GM19099 (cell line): ENCODE data around the gene F2.

Experiments
- POLR2A ChIP-seq: IDR thresholded peaks from 3 replicates; pipeline ENCODE4 v1.6.1; 2011; ENCODE audit warnings: low read depth; ENCODE audit not compliant: insufficient read length; ENCODE audit errors: extremely low read depth

Gene F2

DNA sequence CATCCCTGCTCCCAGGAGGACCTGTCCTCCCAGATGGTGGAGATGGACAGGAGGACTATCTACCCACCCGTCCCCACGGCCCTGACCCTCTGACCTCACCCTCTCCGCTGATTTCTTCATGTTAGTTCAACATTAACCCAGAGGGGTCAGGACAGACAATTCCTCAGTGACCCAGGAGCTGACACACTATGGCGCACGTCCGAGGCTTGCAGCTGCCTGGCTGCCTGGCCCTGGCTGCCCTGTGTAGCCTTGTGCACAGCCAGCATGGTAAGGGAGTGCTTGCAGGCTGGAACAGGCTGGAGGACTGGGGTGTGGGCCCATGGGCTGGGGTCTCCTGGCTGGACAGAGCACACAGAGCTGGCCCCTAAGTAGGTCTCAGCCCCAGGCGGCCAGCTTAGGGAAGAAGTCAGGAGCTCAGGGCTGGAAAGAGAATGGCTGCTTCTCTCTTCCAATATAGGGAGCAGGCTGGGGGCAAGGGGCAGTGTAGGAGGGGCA is at the start of gene F2:
F2 (plus strand) TSS at position 166 of the 495 bp plus-strand sequence; CDS start at position 189, 23 bp downstream.
- no peak for TF ChIP-seq POLR2A

- TF ChIP-seq POLR2A: no peak
Observed at GRCh38 chr11:46669711-46670139, 49.3 kb upstream of the F2 start.

DNA sequence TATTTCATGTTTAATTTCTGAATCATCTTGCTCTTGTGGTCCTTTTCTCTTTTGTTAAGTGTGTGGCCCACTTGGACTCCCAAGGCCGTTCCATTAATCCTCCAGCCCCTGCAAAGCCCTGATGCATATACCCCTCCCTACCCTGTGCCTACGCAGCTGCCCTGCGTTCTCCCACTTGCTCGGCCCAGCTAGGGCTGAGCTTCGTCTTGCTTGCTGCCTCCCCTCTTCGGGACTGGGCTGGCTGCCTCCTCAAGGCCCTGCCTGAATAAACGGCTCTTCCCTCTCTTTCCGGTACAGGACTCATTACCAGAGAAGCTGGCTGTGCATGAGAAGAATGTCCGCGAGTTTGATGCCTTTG is 47.1 kb upstream of the F2 start:
- no peak for TF ChIP-seq POLR2A

DNA sequence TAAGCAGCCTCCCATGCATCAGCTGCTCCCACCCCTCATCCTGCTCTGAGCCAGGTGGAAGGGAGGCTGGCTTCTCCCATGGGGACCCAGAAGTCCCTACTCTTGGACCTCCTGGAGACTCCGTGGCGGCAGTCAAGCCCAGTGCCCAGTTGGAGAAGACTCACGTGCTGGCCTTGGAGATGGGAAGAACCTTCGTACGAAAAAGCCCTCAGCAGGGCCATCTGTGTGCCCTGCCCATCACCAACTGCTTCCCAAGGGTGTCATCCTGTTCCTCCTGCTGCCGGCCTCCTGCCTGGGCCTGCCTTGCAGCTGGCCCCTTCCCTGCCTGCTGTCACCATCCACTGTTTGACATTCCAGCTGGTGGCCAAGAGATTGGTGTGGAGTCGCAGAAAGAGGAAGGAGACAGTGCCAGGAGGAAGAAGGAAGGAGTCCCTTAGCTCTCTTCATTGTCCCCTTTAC is 46.6 kb upstream of the F2 start:
- TF ChIP-seq POLR2A: no peak

DNA sequence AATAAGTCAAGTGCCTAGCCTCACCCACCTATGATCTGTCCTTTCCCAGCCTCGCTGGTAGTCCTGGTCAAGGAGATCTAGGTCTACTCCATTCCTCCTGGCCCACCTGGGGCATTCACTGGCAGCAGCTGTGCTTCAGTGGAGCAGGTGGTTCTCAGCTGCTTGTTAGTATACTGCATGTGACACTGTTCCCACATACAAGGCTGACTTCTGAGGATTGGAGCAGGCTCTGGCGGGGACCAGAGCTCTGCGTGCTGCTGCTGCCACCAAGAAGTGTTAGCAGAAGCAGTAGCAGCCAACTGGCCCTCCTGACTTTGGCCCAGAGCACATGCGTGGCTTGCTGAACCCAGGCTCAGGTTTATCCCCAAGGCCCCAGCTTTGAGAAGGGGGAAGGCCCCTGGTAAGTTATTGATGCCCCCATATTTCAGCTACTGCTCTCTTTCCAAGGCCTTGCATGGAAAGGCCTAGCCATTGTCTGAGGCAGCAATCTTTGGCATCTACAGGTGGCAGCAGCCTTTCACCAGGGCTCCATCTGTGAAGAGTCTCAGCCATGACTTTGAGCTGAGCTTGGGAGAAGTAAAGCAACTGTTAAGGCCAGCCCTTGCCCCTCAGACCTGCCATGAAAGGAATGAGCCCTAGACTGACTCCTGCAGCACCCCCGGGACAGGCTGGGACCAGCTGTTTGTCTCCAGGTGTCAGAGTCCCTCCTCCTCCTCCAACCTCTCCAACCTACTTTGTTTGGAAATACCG is 45.1 kb upstream of the F2 start:
- no peak for TF ChIP-seq POLR2A

DNA sequence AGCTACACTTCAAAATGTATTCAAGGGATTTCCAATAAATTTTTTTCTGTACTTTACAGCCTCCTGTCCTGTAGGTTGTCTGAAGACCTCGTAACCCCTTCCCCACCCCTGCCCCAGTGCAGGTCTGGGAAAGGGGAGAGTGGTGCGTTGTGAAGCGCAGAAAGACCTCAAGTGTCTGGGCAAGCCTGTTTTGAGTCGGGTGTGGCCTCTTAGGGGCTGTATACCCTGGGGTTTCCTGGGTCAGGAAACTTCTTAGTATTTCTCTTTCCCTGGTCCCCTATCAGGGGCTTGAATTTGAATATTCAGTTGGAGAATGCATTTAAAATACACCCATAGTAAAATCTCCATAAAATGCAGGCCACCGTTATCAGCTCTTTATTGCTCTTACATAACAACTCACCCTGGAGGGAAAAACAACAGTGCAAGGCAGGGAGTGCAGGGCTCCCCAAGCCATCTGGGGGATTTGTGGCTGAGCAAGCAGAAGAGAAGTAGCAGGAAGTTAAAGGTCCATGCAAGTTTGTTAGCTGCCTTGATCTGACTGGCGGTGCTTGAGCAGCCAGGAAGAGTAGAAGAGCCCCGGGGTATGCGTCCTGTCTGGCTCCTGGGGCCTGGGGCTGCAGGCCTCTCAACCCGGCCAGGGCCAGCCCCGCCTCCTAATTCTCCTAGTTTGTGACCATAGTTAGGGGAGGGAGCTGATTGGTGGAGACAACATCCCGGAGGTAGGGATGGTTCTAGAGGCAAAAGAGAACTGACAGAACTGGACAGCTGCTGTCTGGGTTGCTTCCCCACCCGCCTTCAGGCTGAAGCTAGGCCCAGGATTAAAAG is 44.3 kb upstream of the F2 start:
- TF ChIP-seq POLR2A: no peak

GRCh38 chr11:46675288-46675851 is 43.6 kb upstream of the F2 start:
- no peak for TF ChIP-seq POLR2A

DNA sequence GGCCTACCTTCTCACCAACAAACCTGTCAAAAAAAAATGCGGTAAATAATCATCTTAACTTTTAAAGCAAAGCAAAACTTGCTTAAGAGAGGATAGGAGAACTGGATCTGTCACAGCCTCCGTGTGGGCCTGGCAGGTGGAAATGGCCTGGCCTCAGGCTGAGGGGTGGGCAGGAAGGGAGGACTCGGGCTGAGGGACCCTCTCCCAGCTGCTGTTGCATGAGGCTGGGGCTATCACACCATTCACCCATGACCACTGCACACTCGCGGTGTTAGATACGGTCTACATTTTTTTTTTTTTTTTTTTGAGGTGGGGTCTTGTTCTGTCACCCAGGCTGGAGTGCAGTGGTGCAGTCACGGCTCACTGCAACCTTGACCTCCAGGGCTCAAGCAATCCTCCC is 43.1 kb upstream of the F2 start:
- no peak for TF ChIP-seq POLR2A

- TF ChIP-seq POLR2A: no peak
Observed at GRCh38 chr11:46676436-46677158, 42.4 kb upstream of the F2 start.

DNA sequence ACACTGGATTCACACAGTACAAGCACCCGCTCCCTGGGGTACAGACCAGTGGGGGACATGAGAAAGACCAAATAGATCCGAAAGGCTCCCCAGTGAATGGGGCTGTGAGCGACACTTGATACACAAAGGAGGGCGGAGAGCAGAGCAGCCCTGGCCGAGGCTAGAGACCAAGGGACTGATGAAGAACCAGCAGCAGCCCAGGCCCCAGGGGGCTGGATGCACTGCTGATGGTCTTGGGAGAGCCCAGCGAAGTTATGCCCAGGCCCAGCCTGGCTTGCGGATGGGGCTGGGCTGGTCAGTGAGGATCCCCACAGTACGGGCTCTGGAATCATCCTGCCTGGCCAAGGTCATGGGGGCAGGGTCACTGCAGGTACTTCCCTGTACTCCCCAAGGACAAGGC is 41.8 kb upstream of the F2 start:
- no peak for TF ChIP-seq POLR2A

GRCh38 chr11:46677991-46678740 is 40.8 kb upstream of the F2 start:
- no peak for TF ChIP-seq POLR2A

DNA sequence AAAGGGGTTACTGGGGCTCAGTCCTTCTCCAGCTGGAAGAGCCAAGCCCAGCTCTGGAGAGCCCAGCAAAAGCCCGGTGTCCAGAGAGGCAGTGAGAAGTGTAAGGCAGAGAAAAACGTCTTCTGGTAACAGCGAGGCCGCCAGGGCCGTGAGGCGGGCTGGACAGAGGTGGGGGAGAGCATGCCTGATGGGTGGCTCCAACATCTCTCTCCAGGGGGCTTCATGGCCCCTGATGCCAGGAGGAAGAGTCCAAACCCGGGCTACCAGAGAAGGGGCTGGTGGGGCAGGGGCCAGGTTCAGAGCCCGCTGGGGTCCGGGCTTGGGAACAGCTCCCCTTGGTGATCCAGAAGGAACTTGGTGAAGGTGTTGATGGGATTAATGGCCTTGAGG is 40.3 kb upstream of the F2 start:
- TF ChIP-seq POLR2A: no peak

DNA sequence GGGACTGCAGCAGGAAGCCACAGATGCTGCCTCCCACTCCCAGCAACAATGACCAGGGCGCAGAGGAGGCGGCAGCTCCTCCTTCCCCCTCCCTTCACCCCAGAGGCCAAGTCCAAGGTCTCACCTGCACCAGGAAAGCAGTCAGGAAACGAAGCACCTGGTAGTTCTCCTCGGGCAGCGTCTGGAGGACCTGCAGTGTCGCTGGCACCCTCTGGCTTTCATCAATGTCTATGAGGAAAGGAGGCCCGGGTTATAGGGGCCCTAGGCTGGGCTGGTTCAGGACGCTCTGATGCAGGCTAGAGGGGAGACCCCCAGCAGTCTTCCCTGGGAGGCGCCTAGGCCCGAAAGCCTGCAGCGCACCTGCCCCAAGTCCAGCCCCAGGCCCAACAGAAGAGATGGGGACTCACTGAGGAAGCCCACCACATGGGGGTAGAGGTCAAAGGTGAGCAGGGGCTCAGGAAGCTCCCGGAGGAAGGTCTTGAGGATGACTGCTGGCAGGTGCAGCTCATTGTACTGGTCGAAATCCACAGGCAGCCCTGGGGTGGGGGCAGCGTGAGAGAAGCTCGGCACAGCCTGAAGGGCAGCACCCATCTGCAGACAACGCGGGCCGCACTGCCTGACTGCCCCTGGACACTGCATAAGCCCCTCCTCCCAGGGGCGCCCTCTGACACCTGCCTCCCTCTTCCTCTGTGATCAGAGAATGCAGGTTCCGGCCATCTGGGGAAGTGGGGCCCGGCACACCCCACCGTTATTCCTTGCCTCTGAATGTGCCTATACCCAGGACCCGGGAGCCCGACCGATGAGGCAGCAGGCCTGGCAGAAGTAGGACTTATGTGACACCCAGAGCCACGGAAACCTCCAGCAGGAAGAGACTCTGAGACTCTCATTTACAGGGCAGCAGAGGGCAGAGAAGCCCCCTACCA is 39.5 kb upstream of the F2 start:
- no peak for TF ChIP-seq POLR2A
